HG02763 (cell line): ENCODE results near the gene SEMA7A.
"Not testable (repeated sequence)": the region's sequence is repeated elsewhere in the genome, so short reads cannot be mapped to it uniquely, and the experiment has no call there.

Experiments
- ATAC-seq: cut with Tn5 transposase; IDR thresholded peaks from one replicate; pipeline ENCODE4 v1.9.1; 2021; ENCODE audit warnings: mild to moderate bottlenecking, moderate library complexity; ENCODE audit not compliant: unreplicated experiment

SEMA7A gene

DNA sequence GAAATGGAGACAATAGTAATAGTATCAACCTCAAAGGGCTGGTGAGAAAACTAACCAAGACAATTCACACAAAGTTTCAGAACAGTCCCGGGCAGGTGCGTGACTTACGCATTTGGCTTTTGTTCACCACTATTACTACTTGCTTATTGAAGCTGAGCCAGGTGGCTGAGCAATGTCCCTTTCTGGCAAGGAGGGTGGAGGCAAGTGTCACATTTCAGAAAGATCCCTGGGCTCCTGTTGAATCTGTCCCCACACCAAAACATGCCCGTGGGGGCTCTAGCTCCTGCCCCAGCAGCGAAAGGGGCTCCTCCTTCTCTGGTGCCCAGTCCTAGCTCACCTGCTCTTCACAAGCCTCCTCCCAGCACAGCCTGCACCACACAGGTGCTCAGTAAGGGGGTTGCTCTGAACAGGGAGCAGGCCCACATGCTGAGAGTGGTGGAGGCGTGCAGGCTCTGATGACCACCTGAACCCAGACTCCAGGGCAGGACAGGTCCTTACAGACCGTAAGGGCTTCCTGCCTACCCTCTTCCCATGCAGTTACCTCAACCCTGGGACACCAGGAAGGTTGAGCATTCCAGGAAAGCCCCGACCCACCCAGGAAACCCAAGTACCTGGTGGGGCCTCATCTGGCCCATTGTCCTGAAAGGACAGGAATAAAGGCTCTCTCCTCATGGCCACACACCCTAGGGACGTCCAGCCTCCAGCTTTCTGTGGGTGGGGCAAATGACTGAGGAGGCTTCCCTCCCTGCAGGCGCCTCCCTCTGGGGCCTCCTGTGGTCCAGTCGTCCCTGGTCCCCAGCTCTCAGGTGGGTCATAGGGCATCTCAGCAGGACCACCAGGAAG, 32.6 kb downstream of the SEMA7A start:
- ATAC-seq = no peak

GRCh38 chr15:74400313-74400860, 33.4 kb downstream of the SEMA7A start:
- no peak for ATAC-seq

DNA sequence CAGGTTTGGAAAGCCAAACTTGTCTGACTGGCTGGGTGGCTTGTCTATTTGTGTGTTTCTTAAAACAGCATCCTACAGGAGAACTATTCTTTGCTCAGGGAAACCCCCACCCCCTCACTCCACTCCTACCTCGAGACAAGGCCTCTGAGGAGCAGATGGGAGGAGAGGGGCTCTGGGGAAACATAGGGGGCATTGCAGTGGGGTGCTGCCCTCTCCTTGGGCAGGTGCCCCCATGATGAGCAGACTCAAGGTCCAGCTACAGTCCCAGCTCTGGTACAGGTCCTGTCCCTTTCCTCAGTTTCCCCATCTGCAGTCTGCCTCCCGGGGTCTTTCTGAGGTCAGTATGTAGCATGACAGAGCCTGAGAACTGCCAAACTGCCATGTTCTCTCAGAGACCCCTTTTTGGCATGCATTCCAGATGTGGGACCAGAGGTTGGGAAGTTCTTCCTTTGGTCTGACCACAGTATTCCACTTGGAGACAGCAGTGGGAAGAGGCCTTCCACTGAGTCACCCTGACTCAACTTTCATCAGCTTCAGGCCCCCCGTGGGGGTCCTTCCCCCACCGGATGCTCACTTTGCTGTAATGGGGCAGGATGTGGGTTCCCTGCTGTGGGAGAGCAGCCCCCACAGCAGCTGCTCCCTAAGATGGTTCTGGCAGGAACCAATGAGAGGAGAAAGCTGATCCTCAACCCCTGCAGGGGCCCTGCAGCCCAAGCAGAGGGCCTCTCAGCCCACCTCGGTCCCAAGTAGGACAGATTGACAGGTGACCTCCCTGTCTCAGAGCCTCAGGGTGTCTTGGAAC, 34.0 kb downstream of the SEMA7A start:
- ATAC-seq = no peak

DNA sequence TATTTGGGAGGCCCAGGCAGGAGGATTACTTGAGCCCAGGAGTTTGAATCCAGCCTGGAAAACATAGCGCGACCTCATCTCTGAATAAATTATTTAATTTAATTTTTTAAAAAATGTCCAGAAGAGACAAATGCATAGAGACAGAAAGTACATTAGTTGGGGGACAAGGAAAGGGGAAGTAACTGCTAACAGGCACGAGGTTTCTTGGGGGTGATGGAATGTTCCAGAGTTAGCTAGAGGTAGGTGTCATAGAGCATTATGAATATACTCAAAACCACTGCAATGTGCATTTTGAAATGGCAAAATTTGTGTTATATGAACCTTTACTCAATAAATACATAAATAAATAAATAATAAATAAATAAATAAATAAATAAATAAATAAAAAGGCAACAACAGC, 34.7 kb downstream of the SEMA7A start:
- no peak for ATAC-seq

DNA sequence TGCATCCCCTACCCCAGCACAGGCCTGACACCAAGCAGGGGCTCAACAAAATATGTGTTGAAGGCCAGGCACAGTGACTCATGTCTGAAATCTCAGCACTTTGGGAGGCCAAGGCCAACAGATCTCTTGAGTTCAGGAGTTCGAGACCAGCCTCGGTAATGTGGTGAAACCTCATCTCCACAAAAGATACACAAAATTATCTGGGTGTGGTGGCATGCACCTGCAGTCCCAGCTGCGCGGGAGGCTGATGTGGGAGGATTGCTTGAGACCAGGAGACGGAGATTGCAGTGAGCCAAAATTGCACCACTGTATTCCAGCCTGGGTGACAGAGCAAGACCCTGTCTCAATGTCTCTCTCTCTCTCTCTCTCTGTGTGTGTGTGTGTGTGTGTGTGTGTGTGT, 35.6 kb downstream of the SEMA7A start:
- no peak for ATAC-seq

GRCh38 chr15:74397239-74398068, 36.3 kb downstream of the SEMA7A start:
- no peak for ATAC-seq

- no peak for ATAC-seq
Measured at GRCh38 chr15:74396445-74397238, 37.1 kb downstream of the SEMA7A start.

GRCh38 chr15:74396146-74396438, 37.7 kb downstream of the SEMA7A start:
- ATAC-seq = no peak

DNA sequence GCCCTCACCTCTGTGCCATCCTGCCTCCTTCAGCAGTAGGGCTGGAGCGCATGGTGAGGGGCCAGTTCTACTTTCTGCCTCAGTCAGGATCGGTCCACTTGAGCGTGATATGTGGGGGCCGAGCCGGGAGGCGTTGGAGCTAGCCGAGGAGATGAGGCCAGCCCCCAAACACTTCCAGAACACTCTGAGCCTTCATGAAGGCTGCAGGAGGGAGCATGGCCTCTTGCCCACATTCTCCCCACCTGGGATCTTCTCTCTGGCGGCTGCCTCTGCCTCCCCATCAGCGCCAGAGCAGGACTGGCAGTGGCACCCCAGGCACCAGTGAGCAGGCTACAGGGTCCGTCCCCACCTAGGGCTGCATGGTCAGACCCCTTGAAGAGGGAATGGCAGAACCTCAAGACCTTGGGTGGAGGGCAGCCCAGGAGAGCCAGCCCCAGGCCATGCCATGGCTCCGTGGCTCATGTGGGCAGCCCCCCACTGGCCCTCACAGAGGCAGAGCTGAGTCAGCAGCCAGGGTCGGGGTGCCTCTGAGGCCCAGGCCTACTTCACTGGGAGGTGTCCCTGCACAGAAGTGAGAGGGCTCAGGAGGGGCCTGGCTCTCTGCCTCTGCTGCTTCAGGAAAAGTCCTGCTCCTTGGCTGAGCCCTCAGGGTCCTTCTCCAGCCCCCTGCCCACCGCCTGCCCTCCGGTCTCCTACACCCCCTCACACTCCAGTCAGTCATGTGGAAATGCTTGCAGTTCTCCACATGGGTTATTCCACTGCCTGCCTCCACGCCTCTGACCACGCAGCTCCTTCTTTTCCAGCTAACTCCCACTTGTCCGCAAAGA, 38.2 kb downstream of the SEMA7A start:
- no peak for ATAC-seq

DNA sequence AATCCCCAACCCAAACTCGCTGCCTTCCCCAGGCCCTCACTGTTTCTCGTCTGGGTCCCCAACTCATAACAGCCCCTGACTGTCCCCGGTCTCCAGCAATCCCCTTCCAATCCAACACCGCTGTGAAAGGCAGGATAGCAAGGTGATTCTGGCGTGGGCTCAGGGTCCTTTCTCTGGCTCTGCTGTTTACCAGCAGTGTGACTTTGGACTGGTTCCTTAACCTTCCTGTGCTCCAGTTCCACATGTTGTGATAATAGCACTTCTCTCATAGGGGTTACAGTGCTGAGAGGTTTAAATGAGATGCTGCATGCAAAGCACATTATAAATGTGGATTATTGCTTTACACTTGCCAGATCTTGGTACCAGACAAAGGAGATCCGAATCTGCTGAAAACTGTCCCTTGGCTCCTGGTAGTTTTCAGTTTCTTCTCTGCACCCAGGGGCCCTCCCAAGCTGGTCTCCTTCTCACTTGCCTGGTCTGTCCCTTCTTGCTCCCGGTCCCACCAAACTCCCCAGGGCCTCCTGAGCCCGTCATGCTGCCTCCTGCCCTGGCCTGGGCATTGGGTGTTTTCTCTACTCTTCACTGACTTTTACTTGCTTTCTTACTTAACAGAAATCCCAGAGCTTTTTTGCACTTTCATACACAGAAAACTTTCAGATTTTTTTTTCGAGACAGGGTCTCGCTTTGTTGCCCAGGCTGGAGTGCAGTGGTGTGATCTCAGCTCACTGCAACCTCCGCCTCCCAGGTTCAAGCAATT, 39.5 kb downstream of the SEMA7A start:
- no peak for ATAC-seq

GRCh38 chr15:74393423-74393822, 40.3 kb downstream of the SEMA7A start:
- no peak for ATAC-seq

DNA sequence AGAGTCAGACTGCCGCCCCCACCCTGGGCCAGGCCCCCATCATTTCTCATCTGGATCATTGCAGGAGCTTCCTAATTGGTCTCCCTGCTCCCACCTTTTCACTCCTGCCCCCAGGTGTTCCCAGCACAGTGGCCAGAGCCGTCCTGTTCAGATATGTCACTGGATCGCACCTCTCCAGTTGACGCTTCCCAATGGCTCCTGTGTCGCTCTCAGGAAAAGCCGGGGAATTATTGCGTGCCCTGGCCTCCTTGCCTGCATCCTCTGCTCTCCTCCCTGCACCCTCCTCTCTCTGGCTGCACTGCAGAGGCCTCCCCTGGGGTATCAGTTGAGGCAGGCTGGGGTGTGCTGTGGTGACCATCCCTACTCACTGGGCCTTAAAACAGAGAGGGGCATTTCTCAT, 40.9 kb downstream of the SEMA7A start:
- ATAC-seq = no peak

- ATAC-seq = no peak
Measured at GRCh38 chr15:74392451-74392830, 41.3 kb downstream of the SEMA7A start.

GRCh38 chr15:74391582-74392450, 41.9 kb downstream of the SEMA7A start:
- no peak for ATAC-seq

DNA sequence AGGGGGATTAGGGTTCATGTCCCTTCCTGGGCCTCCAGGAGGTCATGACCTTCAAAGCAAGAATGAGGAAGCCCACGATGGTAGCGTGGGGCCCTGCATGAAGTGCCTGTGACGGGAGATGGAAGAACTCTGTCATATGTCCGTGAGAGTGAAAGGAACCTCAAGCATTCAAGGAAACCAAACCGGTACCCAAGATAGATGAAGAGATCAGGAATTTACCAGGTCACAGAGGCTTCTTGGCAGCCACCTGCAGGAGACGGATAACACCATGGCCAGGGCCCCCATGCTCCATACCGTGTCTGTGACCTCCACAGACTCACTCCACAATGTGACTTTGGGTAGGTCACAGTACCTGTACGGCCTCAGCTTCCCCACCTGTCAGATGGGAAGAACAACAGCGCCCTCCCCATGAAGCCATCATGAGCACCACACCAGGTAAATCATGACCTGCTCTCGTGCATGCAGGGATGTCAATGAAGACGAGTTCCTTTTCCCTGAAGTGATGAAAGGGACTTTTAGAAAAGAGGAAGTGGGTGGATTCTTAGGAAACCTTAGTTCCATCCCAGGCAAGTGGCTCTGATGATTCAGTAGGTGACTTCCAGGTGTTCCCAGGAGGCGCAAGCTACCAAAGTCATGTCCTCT, 43.0 kb downstream of the SEMA7A start:
- ATAC-seq = no peak

- ATAC-seq = not testable (repeated sequence)
Measured at GRCh38 chr15:74390049-74390646, 43.6 kb downstream of the SEMA7A start.
